ENCODE results near the gene EEF1G.

DNA sequence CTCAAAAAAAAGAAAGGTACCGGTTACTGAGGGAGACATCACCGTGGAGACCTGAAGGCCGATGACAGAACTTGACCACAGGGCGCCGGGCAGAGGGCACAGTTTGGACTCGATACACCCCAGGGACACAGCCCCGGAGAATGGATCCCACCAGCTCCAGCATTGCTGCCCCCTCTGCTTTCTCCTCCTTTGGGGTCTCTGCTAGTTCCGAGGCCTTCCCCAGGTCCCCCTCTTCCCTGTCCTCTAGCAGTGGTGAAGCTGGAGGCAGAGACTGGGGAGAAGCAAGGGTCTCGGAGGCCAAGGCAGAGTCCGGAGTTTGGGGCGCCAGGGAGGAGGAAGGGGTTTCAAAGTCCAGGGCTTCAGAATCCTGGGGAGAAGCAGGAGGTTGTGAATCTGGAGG lies 4.8 kb upstream of the EEF1G start:
- TF ChIP-seq, protein P1, sequence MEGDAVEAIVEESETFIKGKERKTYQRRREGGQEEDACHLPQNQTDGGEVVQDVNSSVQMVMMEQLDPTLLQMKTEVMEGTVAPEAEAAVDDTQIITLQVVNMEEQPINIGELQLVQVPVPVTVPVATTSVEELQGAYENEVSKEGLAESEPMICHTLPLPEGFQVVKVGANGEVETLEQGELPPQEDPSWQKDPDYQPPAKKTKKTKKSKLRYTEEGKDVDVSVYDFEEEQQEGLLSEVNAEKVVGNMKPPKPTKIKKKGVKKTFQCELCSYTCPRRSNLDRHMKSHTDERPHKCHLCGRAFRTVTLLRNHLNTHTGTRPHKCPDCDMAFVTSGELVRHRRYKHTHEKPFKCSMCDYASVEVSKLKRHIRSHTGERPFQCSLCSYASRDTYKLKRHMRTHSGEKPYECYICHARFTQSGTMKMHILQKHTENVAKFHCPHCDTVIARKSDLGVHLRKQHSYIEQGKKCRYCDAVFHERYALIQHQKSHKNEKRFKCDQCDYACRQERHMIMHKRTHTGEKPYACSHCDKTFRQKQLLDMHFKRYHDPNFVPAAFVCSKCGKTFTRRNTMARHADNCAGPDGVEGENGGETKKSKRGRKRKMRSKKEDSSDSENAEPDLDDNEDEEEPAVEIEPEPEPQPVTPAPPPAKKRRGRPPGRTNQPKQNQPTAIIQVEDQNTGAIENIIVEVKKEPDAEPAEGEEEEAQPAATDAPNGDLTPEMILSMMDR (IDR thresholded peaks at IDR 0.05), result no peak
- TF ChIP-seq, protein P2, sequence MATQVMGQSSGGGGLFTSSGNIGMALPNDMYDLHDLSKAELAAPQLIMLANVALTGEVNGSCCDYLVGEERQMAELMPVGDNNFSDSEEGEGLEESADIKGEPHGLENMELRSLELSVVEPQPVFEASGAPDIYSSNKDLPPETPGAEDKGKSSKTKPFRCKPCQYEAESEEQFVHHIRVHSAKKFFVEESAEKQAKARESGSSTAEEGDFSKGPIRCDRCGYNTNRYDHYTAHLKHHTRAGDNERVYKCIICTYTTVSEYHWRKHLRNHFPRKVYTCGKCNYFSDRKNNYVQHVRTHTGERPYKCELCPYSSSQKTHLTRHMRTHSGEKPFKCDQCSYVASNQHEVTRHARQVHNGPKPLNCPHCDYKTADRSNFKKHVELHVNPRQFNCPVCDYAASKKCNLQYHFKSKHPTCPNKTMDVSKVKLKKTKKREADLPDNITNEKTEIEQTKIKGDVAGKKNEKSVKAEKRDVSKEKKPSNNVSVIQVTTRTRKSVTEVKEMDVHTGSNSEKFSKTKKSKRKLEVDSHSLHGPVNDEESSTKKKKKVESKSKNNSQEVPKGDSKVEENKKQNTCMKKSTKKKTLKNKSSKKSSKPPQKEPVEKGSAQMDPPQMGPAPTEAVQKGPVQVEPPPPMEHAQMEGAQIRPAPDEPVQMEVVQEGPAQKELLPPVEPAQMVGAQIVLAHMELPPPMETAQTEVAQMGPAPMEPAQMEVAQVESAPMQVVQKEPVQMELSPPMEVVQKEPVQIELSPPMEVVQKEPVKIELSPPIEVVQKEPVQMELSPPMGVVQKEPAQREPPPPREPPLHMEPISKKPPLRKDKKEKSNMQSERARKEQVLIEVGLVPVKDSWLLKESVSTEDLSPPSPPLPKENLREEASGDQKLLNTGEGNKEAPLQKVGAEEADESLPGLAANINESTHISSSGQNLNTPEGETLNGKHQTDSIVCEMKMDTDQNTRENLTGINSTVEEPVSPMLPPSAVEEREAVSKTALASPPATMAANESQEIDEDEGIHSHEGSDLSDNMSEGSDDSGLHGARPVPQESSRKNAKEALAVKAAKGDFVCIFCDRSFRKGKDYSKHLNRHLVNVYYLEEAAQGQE (IDR thresholded peaks at IDR 0.05; ENCODE audit: insufficient read depth in 1 of 2, low read depth in 2 of 2, low read length in 1 of 2), result no peak
- no peak for TF ChIP-seq POLR2AphosphoS5 (IDR thresholded peaks at IDR 0.05; ENCODE audit: low read depth, low read length)
